Activated naive CD4-positive, alpha-beta T cell treated with anti-CD3 and anti-CD28 coated beads, Interleukin-2, amount 50 U/mL, for 72 hours (primary cell): ENCODE data around the gene PPRC1. TPM values are rescaled to one million over a fixed set of nuclear protein-coding genes. Genes with fewer than 3 reads are reported as not detected.

Experiments
- ATAC-seq, 2 donors: fragments of 150-1000 bp; cut with Tn5 transposase; 2 replicates each; pipeline ENCODE4 v1.10.0; 2021; ENCODE audit warnings: mild to moderate bottlenecking in 2 of 2, moderate library complexity in 2 of 2
- DNase-seq, 2 donors: peaks; one replicate each; pipeline ENCODE4 v3.0.0; 2021 to 2022; ENCODE audit warnings: low spot score in 2 of 2
- H3K27ac Mint-ChIP-seq, 2 donors: one replicate each; pipeline ENCODE4 v1.8.0; 2022; ENCODE audit warnings: mild to moderate bottlenecking in 2 of 2, mixed read lengths in 2 of 2
- H3K36me3 Mint-ChIP-seq, 2 donors: one replicate each; pipeline ENCODE4 v1.8.0; 2022; ENCODE audit warnings: mixed read lengths in 2 of 2
- H3K9me3 Mint-ChIP-seq, 2 donors: one replicate each; pipeline ENCODE4 v1.8.0; 2022; ENCODE audit warnings: mixed read lengths in 2 of 2
- total RNA-seq, 2 donors: library from RNA; stranded (reverse); gene quantifications; one replicate each; pipeline ENCODE4 v1.2.3, GENCODE V29; 2022

Gene PPRC1
- total RNA-seq, 2 donors from 2014 or later = 54.2 to 59.1 TPM

- peak overlapping the region in 1 of 2 donors; percentile 97 for H3K27ac Mint-ChIP-seq
- no peaks in the 10 kb centered on the region for H3K9me3 Mint-ChIP-seq
- peaks cover 24 to 26% of the 10 kb centered on the region in 2 donors for H3K36me3 Mint-ChIP-seq
- ATAC-seq (no peak), DNase-seq (no peak)
These were observed 662 bp upstream of the PPRC1 start for GRCh38 chr10:102132193-102132562.

GRCh38 chr10:102133373-102134195 lies 744 bp downstream of the PPRC1 start:
- Mint-ChIP-seq H3K27ac (peak overlapping the region; percentile 97 to 98), H3K36me3 (peaks cover 24 to 31% of the 10 kb centered on the region in 2 donors)
- ATAC-seq = peak; percentile 32 to 61

GRCh38 chr10:102134416-102134815 lies 1.6 kb downstream of the PPRC1 start:
- Mint-ChIP-seq H3K27ac (peak overlapping the region; percentile 96 to 97), H3K9me3 (no peaks in the 10 kb centered on the region), H3K36me3 (peaks cover 31 to 39% of the 10 kb centered on the region in 2 donors)
- ATAC-seq (no peak), DNase-seq (no peak)

More at GRCh38 chr10:102133373-102134195, 744 bp downstream of the PPRC1 start:
- no peaks in the 10 kb centered on the region for H3K9me3 Mint-ChIP-seq
- peak; percentile 62 to 76 for DNase-seq

GRCh38 chr10:102135956-102136526 lies 3.2 kb downstream of the PPRC1 start:
- DNase-seq (no peak), ATAC-seq (no peak)
- peak overlapping the region; percentile 90 to 97 for H3K27ac Mint-ChIP-seq
- no peaks in the 10 kb centered on the region for H3K9me3 Mint-ChIP-seq
- peaks cover 34 to 46% of the 10 kb centered on the region in 2 donors for H3K36me3 Mint-ChIP-seq

- ATAC-seq = no peak
- Mint-ChIP-seq H3K27ac (peak overlapping the region; percentile 68 to 75), H3K36me3 (peaks cover 30 to 37% of the 10 kb centered on the region in 2 donors), H3K9me3 (no peaks in the 10 kb centered on the region)
- no peak for DNase-seq
These were observed 6.7 kb downstream of the PPRC1 start for GRCh38 chr10:102139281-102140110.

- ATAC-seq = no peak
- Mint-ChIP-seq H3K36me3 (peaks cover 22 to 35% of the 10 kb centered on the region in 2 donors), H3K27ac (peak overlapping the region; percentile 44 to 82), H3K9me3 (no peaks in the 10 kb centered on the region)
- no peak for DNase-seq
These were observed 7.4 kb downstream of the PPRC1 start for GRCh38 chr10:102140218-102140617.

- DNase-seq (no peak), ATAC-seq (peak in 1 of 2 donors; percentile 10)
- peaks cover 22 to 34% of the 10 kb centered on the region in 2 donors for H3K36me3 Mint-ChIP-seq
- no peaks in the 10 kb centered on the region for H3K9me3 Mint-ChIP-seq
- H3K27ac Mint-ChIP-seq = peak overlapping the region; percentile 77 to 82
These were observed 8.2 kb downstream of the PPRC1 start for GRCh38 chr10:102140913-102141540.

- H3K9me3 Mint-ChIP-seq = no peaks in the 10 kb centered on the region
These were observed 8.8 kb downstream of the PPRC1 start for GRCh38 chr10:102141583-102142107.

GRCh38 chr10:102146971-102147428 lies 14.2 kb downstream of the PPRC1 start:
- Mint-ChIP-seq H3K36me3 (peaks cover 18 to 44% of the 10 kb centered on the region in 2 donors), H3K9me3 (no peaks in the 10 kb centered on the region), H3K27ac (peak overlapping the region in 1 of 2 donors; percentile 96)
- DNase-seq (no peak), ATAC-seq (no peak)

More at GRCh38 chr10:102141583-102142107, 8.8 kb downstream of the PPRC1 start:
- Mint-ChIP-seq H3K36me3 (peaks cover 22 to 34% of the 10 kb centered on the region in 2 donors), H3K27ac (peak overlapping the region; percentile 14 to 82)
- ATAC-seq (peak in 1 of 2 donors; percentile 6), DNase-seq (no peak)

GRCh38 chr10:102147561-102147960 lies 14.7 kb downstream of the PPRC1 start:
- ATAC-seq = no peak
- Mint-ChIP-seq H3K9me3 (no peaks in the 10 kb centered on the region), H3K27ac (peak overlapping the region; percentile 38 to 96), H3K36me3 (peaks cover 22 to 46% of the 10 kb centered on the region in 2 donors)
- DNase-seq = no peak

- Mint-ChIP-seq H3K36me3 (peaks cover 24 to 48% of the 10 kb centered on the region in 2 donors), H3K27ac (peak overlapping the region; percentile 38 to 93)
These were observed 15.4 kb downstream of the PPRC1 start for GRCh38 chr10:102148275-102148674.

GRCh38 chr10:102150970-102151773 lies 18.3 kb downstream of the PPRC1 start:
- peak overlapping the region; percentile 97 to 99 for H3K27ac Mint-ChIP-seq
- no peak for ATAC-seq
- H3K36me3 Mint-ChIP-seq = peaks cover 40 to 62% of the 10 kb centered on the region in 2 donors
- DNase-seq = no peak
- H3K9me3 Mint-ChIP-seq = no peaks in the 10 kb centered on the region

More at GRCh38 chr10:102148275-102148674, 15.4 kb downstream of the PPRC1 start:
- no peaks in the 10 kb centered on the region for H3K9me3 Mint-ChIP-seq
- ATAC-seq (no peak), DNase-seq (no peak)

GRCh38 chr10:102151774-102152544 lies 19.1 kb downstream of the PPRC1 start, which contains the start of gene NOLC1:
Gene NOLC1 (plus strand): TSS chr10:102152389. CDS start chr10:102152411, 22 bp downstream.
- peak; percentile 94 to 95 for ATAC-seq
- Mint-ChIP-seq H3K27ac (peak within 1 kb of the TSS; percentile 97 to 99), H3K9me3 (no peaks in the 10 kb centered on the region), H3K36me3 (peaks cover 42 to 66% of the 10 kb centered on the region in 2 donors)
- DNase-seq = peak; percentile 99 to 100

GRCh38 chr10:102152545-102152890 lies 19.7 kb downstream of the PPRC1 start:
- peak overlapping the region; percentile 97 to 99 for H3K27ac Mint-ChIP-seq
- H3K36me3 Mint-ChIP-seq = peaks cover 48 to 71% of the 10 kb centered on the region in 2 donors
- DNase-seq (peak in 1 of 2 donors; percentile 42), ATAC-seq (peak; percentile 24 to 25)
- no peaks in the 10 kb centered on the region for H3K9me3 Mint-ChIP-seq
